Suprapubic skin (tissue), 4 donors: ENCODE measurements around the gene HEBP1. TPM values are rescaled to one million over a fixed set of nuclear protein-coding genes. Genes with fewer than 3 reads are reported as not detected.

Experiments
- DNase-seq, 2 donors: peaks; one replicate each; pipeline ENCODE4 v3.0.0-alpha.2; 2019; ENCODE audit warnings: low spot score in 2 of 2
- H3K27ac ChIP-seq: fragments of 200-600 bp; sonication (generic); one replicate; pipeline ENCODE4 v1.5.1; 2019
- H3K27me3 ChIP-seq: fragments of 200-600 bp; sonication (generic); one replicate; pipeline ENCODE4 v1.5.1; 2019
- H3K36me3 ChIP-seq: fragments of 200-600 bp; sonication (generic); one replicate; pipeline ENCODE4 v1.5.1; 2019
- H3K4me1 ChIP-seq: fragments of 200-600 bp; sonication (generic); one replicate; pipeline ENCODE4 v1.5.1; 2019
- H3K4me3 ChIP-seq: fragments of 200-600 bp; sonication (generic); one replicate; pipeline ENCODE4 v1.5.1; 2019; ENCODE audit warnings: mild to moderate bottlenecking
- H3K9me3 ChIP-seq: fragments of 200-600 bp; sonication (generic); one replicate; pipeline ENCODE4 v1.5.1; 2019
- EP300 ChIP-seq: sonication (generic); formaldehyde crosslinking; IDR thresholded peaks from one replicate; pipeline ENCODE4 v1.6.1; 2017; ENCODE audit warnings: antibody characterized with exemption
- POLR2A ChIP-seq, 2 donors: fragments of 450-650 bp; IDR thresholded peaks; one replicate each; pipeline ENCODE4 v1.6.1; 2017; ENCODE audit warnings: antibody characterized with exemption in 2 of 2, mild to moderate bottlenecking in 2 of 2, moderate library complexity in 2 of 2
- POLR2AphosphoS5 ChIP-seq, 3 donors: sonication (generic); formaldehyde crosslinking; IDR thresholded peaks; one replicate each; pipeline ENCODE4 v1.6.1; 2017; ENCODE audit warnings: antibody characterized with exemption in 3 of 3
- WGBS: methylation state at CpG from one replicate; pipeline ENCODE4 v1.1.5; 2018; 5-methylcytosine and 5-hydroxymethylcytosine counted together
- total RNA-seq, 4 donors: library from RNA; depleted of rRNA; stranded (reverse); fragments of >200 nt; gene quantifications; one replicate each; pipeline ENCODE4 v1.1.0, GENCODE V29; 2016
- TF ChIP-seq, protein P1 (sequence below), 2 donors: fragments of 200-600 bp in 1 of 2; fragments of 450-650 bp in 1 of 2; sonication (generic) in 1 of 2; IDR thresholded peaks; one replicate each; pipeline ENCODE4 v1.5.1; 2016 to 2019; ENCODE audit warnings: antibody characterized with exemption in 2 of 2, mild to moderate bottlenecking in 1 of 2, moderate library complexity in 1 of 2

HEBP1 gene
- total RNA-seq, 4 donors from 2014 or later = 34.2 to 38.7 (median 36.2) TPM

DNA sequence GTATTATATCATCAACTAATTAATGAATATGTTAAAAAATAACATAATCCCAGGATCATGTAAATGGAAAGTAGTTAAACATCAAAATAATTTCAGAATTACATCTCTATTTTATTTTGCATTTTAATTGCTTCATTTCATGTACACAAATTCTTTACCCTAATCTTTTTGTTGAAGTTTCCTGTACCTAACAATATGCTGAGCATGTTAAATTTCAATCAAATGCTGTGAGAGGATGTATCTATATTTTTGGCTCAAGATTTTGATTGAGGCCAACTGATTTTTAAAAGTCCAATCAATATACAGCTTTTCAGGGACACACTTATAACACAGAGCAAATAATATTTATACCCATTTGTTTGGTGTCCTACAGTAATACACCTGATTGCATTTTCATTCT is 54.5 kb downstream of the HEBP1 start:
- Histone ChIP-seq H3K27ac (no peak overlapping the region), H3K4me3 (no peak overlapping the region), H3K4me1 (peaks cover 4% of the 10 kb centered on the region), H3K27me3 (no peaks in the 10 kb centered on the region), H3K36me3 (no peaks in the 10 kb centered on the region), H3K9me3 (no peaks in the 10 kb centered on the region)
- DNase-seq = no peak
- TF ChIP-seq POLR2A (IDR thresholded peaks at IDR 0.05) (no peak), POLR2AphosphoS5 (IDR thresholded peaks at IDR 0.05) (no peak), EP300 (no peak)
- TF ChIP-seq, protein P1, sequence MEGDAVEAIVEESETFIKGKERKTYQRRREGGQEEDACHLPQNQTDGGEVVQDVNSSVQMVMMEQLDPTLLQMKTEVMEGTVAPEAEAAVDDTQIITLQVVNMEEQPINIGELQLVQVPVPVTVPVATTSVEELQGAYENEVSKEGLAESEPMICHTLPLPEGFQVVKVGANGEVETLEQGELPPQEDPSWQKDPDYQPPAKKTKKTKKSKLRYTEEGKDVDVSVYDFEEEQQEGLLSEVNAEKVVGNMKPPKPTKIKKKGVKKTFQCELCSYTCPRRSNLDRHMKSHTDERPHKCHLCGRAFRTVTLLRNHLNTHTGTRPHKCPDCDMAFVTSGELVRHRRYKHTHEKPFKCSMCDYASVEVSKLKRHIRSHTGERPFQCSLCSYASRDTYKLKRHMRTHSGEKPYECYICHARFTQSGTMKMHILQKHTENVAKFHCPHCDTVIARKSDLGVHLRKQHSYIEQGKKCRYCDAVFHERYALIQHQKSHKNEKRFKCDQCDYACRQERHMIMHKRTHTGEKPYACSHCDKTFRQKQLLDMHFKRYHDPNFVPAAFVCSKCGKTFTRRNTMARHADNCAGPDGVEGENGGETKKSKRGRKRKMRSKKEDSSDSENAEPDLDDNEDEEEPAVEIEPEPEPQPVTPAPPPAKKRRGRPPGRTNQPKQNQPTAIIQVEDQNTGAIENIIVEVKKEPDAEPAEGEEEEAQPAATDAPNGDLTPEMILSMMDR (IDR thresholded peaks at IDR 0.05) = no peak

DNA sequence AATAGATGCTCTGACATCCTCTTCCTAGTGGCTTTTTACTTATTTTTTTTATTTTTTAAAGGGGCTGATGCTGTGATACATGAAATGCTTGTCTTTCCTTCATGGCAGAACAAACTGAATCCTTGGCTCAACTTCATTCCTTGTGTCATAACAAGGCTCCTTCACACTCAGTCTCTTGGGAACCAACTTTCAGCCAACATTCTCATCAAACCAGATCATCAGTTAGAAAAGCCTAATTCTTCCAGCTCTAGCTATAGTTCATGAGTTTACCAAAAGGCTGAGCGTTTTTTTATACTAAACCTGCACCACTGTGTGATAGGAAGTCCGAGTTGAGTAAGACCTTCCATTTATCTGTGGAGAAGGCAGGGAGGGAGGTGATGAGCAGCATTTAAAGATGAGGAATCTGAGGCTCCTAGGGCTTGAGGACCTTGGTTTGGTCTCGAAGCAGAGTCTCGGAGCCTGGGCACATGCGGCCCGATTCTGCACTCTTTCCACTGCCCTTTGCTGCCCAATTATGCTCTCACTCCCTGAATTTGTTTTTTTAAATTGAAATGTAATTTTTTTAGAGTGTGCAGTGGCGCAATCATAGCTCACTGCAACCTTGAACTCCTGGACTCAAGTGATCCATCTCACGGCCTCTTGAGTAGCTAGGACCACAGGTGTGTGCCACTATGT is 56.3 kb downstream of the HEBP1 start:
- TF ChIP-seq, protein P1 (IDR thresholded peaks at IDR 0.05) = no peak
- TF ChIP-seq POLR2A (IDR thresholded peaks at IDR 0.05) (no peak), EP300 (no peak), POLR2AphosphoS5 (IDR thresholded peaks at IDR 0.05) (no peak)
- no peak for DNase-seq
- peak overlapping the region; percentile 24 for H3K27ac ChIP-seq

DNA sequence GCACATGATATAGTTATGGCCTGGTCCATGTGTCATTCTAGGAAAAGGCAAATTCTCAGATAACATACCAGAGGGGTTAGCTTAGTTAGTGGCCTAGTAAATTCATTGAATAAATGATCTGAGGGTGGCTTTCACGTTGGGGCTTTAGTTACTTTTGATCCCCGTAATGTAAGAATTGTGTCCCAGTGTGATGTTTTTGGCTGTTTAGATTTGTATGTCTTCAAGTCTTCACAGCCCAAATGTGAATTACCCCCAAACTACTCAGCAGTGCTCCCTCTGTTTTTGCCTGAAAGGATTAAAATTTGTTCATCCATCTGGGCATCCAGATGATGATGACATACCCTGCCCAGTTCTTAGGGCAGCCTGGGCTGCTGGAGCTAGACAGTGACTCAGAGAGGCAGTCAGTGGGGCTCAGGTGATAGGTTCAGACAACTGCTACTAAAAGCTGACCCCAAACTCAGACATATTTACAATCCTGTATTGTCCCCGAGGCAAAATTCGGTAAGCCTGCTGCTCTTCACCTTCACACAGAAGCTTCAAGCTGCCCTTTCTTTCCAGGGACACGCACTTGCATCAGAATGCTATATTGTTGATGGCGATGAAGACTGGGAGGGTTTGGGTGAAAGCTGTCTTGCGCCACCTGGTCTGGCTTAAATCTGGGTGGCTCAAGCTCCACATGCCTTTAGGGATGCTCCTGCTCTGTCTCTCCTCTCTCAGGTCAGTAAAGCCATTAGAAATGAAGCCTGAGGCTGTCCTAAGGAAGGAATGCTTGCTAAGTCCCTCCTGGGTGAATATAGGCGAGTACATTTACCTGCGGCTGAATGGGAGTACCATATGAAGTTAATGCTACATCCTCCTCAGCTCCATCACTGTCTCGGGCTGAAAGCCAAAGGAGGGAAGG is 58.4 kb downstream of the HEBP1 start:
- Histone ChIP-seq H3K9me3 (no peaks in the 10 kb centered on the region), H3K27ac (no peak overlapping the region), H3K4me1 (peaks cover 4% of the 10 kb centered on the region), H3K36me3 (no peaks in the 10 kb centered on the region), H3K4me3 (no peak overlapping the region), H3K27me3 (no peaks in the 10 kb centered on the region)
- WGBS = 91% methylated on average over 10 of the region's 10 CpGs
- TF ChIP-seq POLR2AphosphoS5 (IDR thresholded peaks at IDR 0.05) (no peak), EP300 (no peak), POLR2A (IDR thresholded peaks at IDR 0.05) (no peak)
- TF ChIP-seq, protein P1 (IDR thresholded peaks at IDR 0.05) = no peak
- DNase-seq = no peak

More for the DNA sequence above, 56.3 kb downstream of the HEBP1 start:
- no peak overlapping the region for H3K4me3 ChIP-seq
- no peaks in the 10 kb centered on the region for H3K27me3 ChIP-seq
- WGBS = 86% methylated on average over 8 of the region's 8 CpGs
- peaks cover 4% of the 10 kb centered on the region for H3K4me1 ChIP-seq
- H3K9me3 ChIP-seq = no peaks in the 10 kb centered on the region
- H3K36me3 ChIP-seq = no peaks in the 10 kb centered on the region

DNA sequence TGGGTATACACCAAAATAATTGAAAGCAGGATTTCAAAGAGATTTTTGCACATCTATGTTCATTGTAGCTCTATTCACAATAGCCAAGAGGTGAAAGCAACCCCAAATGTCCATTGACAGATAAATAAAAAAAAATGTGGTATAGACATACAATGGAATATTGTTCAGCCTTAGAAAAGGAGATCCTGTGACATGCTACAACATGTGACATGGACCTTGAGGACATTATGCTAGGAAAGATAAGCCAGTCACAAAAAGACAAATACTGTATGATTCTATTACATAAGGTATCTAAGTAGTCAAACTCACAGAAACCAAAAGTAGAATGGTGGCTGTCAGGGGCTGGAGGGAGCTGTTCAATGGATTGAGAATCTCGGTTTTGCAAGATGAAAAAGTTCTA is 60.2 kb downstream of the HEBP1 start:
- 72% methylated on average over 1 of the region's 1 CpG for WGBS
- no peak overlapping the region for H3K27ac ChIP-seq
- TF ChIP-seq, protein P1 (IDR thresholded peaks at IDR 0.05) = no peak
- TF ChIP-seq EP300 = no peak
- TF ChIP-seq POLR2AphosphoS5 (IDR thresholded peaks at IDR 0.05) = no peak
- no peak for TF ChIP-seq POLR2A (IDR thresholded peaks at IDR 0.05)
- H3K4me1 ChIP-seq = peaks cover 4% of the 10 kb centered on the region
- H3K36me3 ChIP-seq = no peaks in the 10 kb centered on the region
- no peaks in the 10 kb centered on the region for H3K27me3 ChIP-seq
- no peak overlapping the region for H3K4me3 ChIP-seq
- H3K9me3 ChIP-seq = no peaks in the 10 kb centered on the region
- DNase-seq = no peak

DNA sequence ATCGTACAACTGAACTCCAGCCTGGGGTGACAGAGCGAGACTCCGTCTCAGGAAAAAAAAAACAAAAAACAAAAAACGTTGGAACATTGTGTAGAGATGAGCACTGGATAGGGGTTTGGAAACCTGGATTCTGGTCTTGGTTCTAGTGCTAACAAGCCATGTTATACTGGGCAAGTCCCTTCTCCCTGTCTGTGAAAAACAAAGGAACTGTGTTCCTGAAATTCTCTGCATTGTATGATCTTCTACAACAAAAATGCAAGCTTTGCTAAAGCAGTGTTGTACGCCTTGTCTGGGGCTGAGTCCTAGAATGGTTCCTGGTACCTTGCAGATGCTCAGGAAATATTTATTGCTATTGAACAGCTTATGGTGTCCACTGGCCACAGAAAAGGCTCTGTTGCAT is 61.5 kb downstream of the HEBP1 start:
- Histone ChIP-seq H3K4me1 (no peaks in the 10 kb centered on the region), H3K4me3 (no peak overlapping the region), H3K27me3 (no peaks in the 10 kb centered on the region), H3K27ac (no peak overlapping the region), H3K9me3 (no peaks in the 10 kb centered on the region), H3K36me3 (no peaks in the 10 kb centered on the region)
- 82% methylated on average over 5 of the region's 5 CpGs for WGBS
- TF ChIP-seq EP300 (no peak), POLR2A (IDR thresholded peaks at IDR 0.05) (no peak), POLR2AphosphoS5 (IDR thresholded peaks at IDR 0.05) (no peak)
- TF ChIP-seq, protein P1 (IDR thresholded peaks at IDR 0.05) = no peak
- DNase-seq = no peak
